WTC11 (cell line): Measurements from ENCODE around the gene USP34. TPM values are rescaled to one million over a fixed set of nuclear protein-coding genes. Genes with fewer than 3 reads are reported as not detected.
"Not testable (repeated sequence)": the region's sequence is repeated elsewhere in the genome, so short reads cannot be mapped to it uniquely, and the experiment has no call there.

Experiments
- ATAC-seq: fragments of 200-7000 bp; cut with Tn5 transposase; 2 replicates; pipeline ENCODE4 v1.10.0; 2021; ENCODE audit warnings: mild to moderate bottlenecking, moderate library complexity
- CTCF ChIA-PET: fragments of 300-600 bp; sonication (Branson Sonifier 250); formaldehyde crosslinking; loops from one replicate; lab custom pipeline; 2021; ENCODE audit warnings: antibody characterized with exemption; lab: Charles Lee
- POLR2A ChIA-PET: fragments of 350-600 bp; sonication (Branson Sonifier 250); formaldehyde crosslinking; loops from one replicate; lab custom pipeline; 2021; ENCODE audit warnings: antibody characterized with exemption; lab: Charles Lee
- DNase-seq: peaks from one replicate; pipeline ENCODE4 v3.0.0; 2021; ENCODE audit warnings: low spot score
- H3K27ac Mint-ChIP-seq: 2 replicates; pipeline ENCODE4 v1.8.0; 2021; ENCODE audit warnings: mixed read lengths
- H3K27me3 Mint-ChIP-seq: 2 replicates; pipeline ENCODE4 v1.8.0; 2021; ENCODE audit warnings: low read depth, mild to moderate bottlenecking, moderate library complexity, mixed read lengths
- H3K36me3 Mint-ChIP-seq: 2 replicates; pipeline ENCODE4 v1.8.0; 2021; ENCODE audit warnings: mixed read lengths
- H3K4me1 Mint-ChIP-seq: 2 replicates; pipeline ENCODE4 v1.8.0; 2022; ENCODE audit warnings: mixed read lengths
- H3K4me3 Mint-ChIP-seq: 2 replicates; pipeline ENCODE4 v1.8.0; 2021; ENCODE audit warnings: mild to moderate bottlenecking, moderate library complexity, mixed read lengths
- H3K9me3 Mint-ChIP-seq: 2 replicates; pipeline ENCODE4 v1.8.0; 2021; ENCODE audit warnings: mixed read lengths
- FOXK1 ChIP-seq: sonication (generic); formaldehyde crosslinking; IDR thresholded peaks from 2 replicates; pipeline ENCODE4 v1.8.0; 2022; ENCODE audit warnings: mild to moderate bottlenecking, moderate library complexity, missing genetic modification reagents
- FOXP1 ChIP-seq: sonication (generic); formaldehyde crosslinking; IDR thresholded peaks from 2 replicates; pipeline ENCODE4 v1.8.0; 2022; ENCODE audit warnings: missing genetic modification reagents, mild to moderate bottlenecking, moderate library complexity, borderline replicate concordance
- HMGA2 ChIP-seq: fragments of 250-450 bp; sonication (Bioruptor Pico); IDR thresholded peaks from 2 replicates; pipeline ENCODE4 v1.4.0; 2021; ENCODE audit warnings: mild to moderate bottlenecking, moderate library complexity
- NR1H2 ChIP-seq: sonication (generic); formaldehyde crosslinking; IDR thresholded peaks from 2 replicates; pipeline ENCODE4 v1.9.0; 2021; ENCODE audit warnings: mild to moderate bottlenecking, moderate library complexity, missing genetic modification reagents
- TEAD4 ChIP-seq: sonication (generic); formaldehyde crosslinking; IDR thresholded peaks from 2 replicates; pipeline ENCODE4 v1.8.0; 2022; ENCODE audit warnings: mild to moderate bottlenecking, missing genetic modification reagents
- ZNF121 ChIP-seq: sonication (generic); formaldehyde crosslinking; IDR thresholded peaks from 2 replicates; pipeline ENCODE4 v1.8.0; 2023; ENCODE audit warnings: missing genetic modification reagents
- ZNF317 ChIP-seq: sonication (generic); formaldehyde crosslinking; IDR thresholded peaks from 2 replicates; pipeline ENCODE4 v1.8.1; 2023; ENCODE audit warnings: low read depth, mild to moderate bottlenecking, moderate library complexity, missing genetic modification reagents, borderline replicate concordance
- ZNF423 ChIP-seq: fragments of 250-450 bp; sonication (Bioruptor Pico); IDR thresholded peaks from 2 replicates; pipeline ENCODE4 v2.1.2; 2022; ENCODE audit warnings: mild to moderate bottlenecking, moderate library complexity
- total RNA-seq: library from RNA; stranded (reverse); gene quantifications from 3 replicates; pipeline ENCODE4 v1.2.3, GENCODE V29; 2021
- TF ChIP-seq, protein P1 (sequence below): sonication (generic); formaldehyde crosslinking; IDR thresholded peaks from 2 replicates; pipeline ENCODE4 v1.8.0; 2022; ENCODE audit warnings: mild to moderate bottlenecking, missing genetic modification reagents
- TF ChIP-seq, protein P2 (sequence below): sonication (generic); formaldehyde crosslinking; conservative IDR thresholded peaks from 2 replicates; pipeline ENCODE4 v1.8.1; 2023; ENCODE audit warnings: mild to moderate bottlenecking, low read depth, missing genetic modification reagents, moderate library complexity
- TF ChIP-seq, protein P3 (sequence below): sonication (generic); formaldehyde crosslinking; IDR thresholded peaks from 2 replicates; pipeline ENCODE4 v1.8.0; 2023; ENCODE audit warnings: mild to moderate bottlenecking, missing genetic modification reagents
- TF ChIP-seq, protein P4 (sequence below): fragments of 250-450 bp; sonication (Bioruptor Pico); IDR thresholded peaks from 2 replicates; pipeline ENCODE4 v1.9.0; 2021; ENCODE audit warnings: mild to moderate bottlenecking
- TF ChIP-seq, protein P5 (sequence below): sonication (generic); formaldehyde crosslinking; IDR thresholded peaks from 2 replicates; pipeline ENCODE4 v1.8.1; 2023; ENCODE audit warnings: mild to moderate bottlenecking, moderate library complexity, missing genetic modification reagents

USP34 gene
- total RNA-seq, 1 experiment from 2014 or later = 92.3 TPM

DNA sequence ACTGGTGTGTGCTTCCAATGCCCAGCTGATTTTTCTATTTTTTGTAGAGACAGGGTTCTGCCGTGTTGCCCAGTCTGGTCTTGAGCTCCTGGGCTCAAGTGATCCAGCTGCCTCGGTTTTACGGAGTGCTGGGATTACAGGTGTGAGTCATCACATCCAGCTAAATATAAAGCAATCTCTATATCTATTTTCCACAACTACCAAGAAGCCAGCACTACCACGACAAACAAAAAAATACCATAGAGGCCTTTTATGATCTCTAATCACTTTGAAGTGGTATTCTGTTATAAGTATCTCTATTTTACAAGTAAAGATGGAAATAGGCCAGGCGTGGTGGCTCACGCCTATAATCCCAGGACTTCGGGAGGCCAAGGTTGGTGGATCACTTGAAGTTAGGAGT lies 274.2 kb downstream of the USP34 start (continued):
- TF ChIP-seq, protein P1, sequence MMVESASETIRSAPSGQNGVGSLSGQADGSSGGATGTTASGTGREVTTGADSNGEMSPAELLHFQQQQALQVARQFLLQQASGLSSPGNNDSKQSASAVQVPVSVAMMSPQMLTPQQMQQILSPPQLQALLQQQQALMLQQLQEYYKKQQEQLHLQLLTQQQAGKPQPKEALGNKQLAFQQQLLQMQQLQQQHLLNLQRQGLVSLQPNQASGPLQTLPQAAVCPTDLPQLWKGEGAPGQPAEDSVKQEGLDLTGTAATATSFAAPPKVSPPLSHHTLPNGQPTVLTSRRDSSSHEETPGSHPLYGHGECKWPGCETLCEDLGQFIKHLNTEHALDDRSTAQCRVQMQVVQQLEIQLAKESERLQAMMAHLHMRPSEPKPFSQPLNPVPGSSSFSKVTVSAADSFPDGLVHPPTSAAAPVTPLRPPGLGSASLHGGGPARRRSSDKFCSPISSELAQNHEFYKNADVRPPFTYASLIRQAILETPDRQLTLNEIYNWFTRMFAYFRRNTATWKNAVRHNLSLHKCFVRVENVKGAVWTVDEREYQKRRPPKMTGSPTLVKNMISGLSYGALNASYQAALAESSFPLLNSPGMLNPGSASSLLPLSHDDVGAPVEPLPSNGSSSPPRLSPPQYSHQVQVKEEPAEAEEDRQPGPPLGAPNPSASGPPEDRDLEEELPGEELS (CRISPR knock-in tag) = no peak
- TF ChIP-seq TEAD4 (CRISPR knock-in tag) (no peak), ZNF121 (CRISPR knock-in tag) (no peak), ZNF423 (CRISPR knock-in tag) (no peak), FOXK1 (CRISPR knock-in tag) (no peak), FOXP1 (CRISPR knock-in tag) (no peak), ZNF317 (no peak), HMGA2 (CRISPR knock-in tag) (no peak), NR1H2 (CRISPR knock-in tag) (no peak)
- TF ChIP-seq, protein P2, sequence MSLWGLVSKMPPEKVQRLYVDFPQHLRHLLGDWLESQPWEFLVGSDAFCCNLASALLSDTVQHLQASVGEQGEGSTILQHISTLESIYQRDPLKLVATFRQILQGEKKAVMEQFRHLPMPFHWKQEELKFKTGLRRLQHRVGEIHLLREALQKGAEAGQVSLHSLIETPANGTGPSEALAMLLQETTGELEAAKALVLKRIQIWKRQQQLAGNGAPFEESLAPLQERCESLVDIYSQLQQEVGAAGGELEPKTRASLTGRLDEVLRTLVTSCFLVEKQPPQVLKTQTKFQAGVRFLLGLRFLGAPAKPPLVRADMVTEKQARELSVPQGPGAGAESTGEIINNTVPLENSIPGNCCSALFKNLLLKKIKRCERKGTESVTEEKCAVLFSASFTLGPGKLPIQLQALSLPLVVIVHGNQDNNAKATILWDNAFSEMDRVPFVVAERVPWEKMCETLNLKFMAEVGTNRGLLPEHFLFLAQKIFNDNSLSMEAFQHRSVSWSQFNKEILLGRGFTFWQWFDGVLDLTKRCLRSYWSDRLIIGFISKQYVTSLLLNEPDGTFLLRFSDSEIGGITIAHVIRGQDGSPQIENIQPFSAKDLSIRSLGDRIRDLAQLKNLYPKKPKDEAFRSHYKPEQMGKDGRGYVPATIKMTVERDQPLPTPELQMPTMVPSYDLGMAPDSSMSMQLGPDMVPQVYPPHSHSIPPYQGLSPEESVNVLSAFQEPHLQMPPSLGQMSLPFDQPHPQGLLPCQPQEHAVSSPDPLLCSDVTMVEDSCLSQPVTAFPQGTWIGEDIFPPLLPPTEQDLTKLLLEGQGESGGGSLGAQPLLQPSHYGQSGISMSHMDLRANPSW (CRISPR knock-in tag) = no peak
- TF ChIP-seq, protein P3, sequence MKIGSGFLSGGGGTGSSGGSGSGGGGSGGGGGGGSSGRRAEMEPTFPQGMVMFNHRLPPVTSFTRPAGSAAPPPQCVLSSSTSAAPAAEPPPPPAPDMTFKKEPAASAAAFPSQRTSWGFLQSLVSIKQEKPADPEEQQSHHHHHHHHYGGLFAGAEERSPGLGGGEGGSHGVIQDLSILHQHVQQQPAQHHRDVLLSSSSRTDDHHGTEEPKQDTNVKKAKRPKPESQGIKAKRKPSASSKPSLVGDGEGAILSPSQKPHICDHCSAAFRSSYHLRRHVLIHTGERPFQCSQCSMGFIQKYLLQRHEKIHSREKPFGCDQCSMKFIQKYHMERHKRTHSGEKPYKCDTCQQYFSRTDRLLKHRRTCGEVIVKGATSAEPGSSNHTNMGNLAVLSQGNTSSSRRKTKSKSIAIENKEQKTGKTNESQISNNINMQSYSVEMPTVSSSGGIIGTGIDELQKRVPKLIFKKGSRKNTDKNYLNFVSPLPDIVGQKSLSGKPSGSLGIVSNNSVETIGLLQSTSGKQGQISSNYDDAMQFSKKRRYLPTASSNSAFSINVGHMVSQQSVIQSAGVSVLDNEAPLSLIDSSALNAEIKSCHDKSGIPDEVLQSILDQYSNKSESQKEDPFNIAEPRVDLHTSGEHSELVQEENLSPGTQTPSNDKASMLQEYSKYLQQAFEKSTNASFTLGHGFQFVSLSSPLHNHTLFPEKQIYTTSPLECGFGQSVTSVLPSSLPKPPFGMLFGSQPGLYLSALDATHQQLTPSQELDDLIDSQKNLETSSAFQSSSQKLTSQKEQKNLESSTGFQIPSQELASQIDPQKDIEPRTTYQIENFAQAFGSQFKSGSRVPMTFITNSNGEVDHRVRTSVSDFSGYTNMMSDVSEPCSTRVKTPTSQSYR (CRISPR knock-in tag) = no peak
- TF ChIP-seq, protein P4, sequence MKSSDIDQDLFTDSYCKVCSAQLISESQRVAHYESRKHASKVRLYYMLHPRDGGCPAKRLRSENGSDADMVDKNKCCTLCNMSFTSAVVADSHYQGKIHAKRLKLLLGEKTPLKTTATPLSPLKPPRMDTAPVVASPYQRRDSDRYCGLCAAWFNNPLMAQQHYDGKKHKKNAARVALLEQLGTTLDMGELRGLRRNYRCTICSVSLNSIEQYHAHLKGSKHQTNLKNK (CRISPR knock-in tag) = no peak
- TF ChIP-seq, protein P5, sequence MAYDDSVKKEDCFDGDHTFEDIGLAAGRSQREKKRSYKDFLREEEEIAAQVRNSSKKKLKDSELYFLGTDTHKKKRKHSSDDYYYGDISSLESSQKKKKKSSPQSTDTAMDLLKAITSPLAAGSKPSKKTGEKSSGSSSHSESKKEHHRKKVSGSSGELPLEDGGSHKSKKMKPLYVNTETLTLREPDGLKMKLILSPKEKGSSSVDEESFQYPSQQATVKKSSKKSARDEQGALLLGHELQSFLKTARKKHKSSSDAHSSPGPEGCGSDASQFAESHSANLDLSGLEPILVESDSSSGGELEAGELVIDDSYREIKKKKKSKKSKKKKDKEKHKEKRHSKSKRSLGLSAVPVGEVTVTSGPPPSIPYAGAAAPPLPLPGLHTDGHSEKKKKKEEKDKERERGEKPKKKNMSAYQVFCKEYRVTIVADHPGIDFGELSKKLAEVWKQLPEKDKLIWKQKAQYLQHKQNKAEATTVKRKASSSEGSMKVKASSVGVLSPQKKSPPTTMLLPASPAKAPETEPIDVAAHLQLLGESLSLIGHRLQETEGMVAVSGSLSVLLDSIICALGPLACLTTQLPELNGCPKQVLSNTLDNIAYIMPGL (CRISPR knock-in tag) = no peak
- TF ChIP-seq, all 79 proteins: peak for 0

DNA sequence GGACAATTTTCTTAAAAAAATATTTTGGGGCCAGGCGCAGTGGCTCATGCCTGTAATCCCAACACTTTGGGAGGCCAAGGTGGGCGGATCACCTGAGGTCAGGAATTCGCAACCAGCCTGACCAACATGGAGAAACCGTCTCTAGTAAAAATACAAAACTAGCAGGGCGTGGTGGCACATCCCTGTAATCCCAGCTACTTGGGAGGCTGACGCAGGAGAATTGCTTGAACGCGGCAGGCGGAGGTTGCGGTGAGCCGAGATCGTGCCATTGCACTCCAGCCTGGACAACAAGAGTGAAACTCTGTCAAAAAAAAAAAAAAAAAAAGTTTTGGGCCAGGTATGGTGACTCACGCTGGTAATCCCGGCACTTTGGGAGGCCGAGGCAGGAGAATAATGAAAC lies 276.2 kb downstream of the USP34 start:
- H3K4me1 Mint-ChIP-seq, ATAC-seq, H3K27me3 Mint-ChIP-seq, POLR2A ChIA-PET, H3K9me3 Mint-ChIP-seq, DNase-seq, CTCF ChIA-PET, H3K27ac Mint-ChIP-seq, H3K4me3 Mint-ChIP-seq: not testable (repeated sequence)
- peaks cover 14% of the 10 kb centered on the region for H3K36me3 Mint-ChIP-seq
